Hepatocyte (in vitro differentiated cells): ENCODE data around the gene TMEM191C. TPM values are rescaled to one million over a fixed set of nuclear protein-coding genes. Genes with fewer than 3 reads are reported as not detected.
"Not testable (repeated sequence)": the region's sequence is repeated elsewhere in the genome, so short reads cannot be mapped to it uniquely, and the experiment has no call there.

ENCODE experiments used
- DNase-seq: peaks from one replicate; pipeline ENCODE4 v3.0.0-alpha.2; 2016; ENCODE audit warnings: low spot score
- H2AFZ ChIP-seq: fragments of 200-600 bp; sonication (generic); 2 replicates; pipeline ENCODE4 v1.6.0; 2016; ENCODE audit warnings: antibody characterized with exemption, mild to moderate bottlenecking
- H3K27ac ChIP-seq: fragments of 200-600 bp; sonication (generic); 2 replicates; pipeline ENCODE4 v1.5.1; 2016; ENCODE audit warnings: mild to moderate bottlenecking
- H3K27me3 ChIP-seq: fragments of 200-600 bp; sonication (generic); 2 replicates; pipeline ENCODE4 v1.6.1; 2016
- H3K36me3 ChIP-seq: fragments of 200-600 bp; sonication (generic); replicated peaks from 2 replicates; pipeline ENCODE4 v1.5.1; 2016; ENCODE audit warnings: low read depth; ENCODE audit not compliant: insufficient read depth
- H3K4me1 ChIP-seq: fragments of 200-600 bp; sonication (generic); 2 replicates; pipeline ENCODE4 v1.5.1; 2016; ENCODE audit warnings: mild to moderate bottlenecking, moderate library complexity; ENCODE audit not compliant: insufficient read depth
- H3K4me2 ChIP-seq: fragments of 200-600 bp; sonication (generic); 2 replicates; pipeline ENCODE4 v1.6.0; 2016
- H3K4me3 ChIP-seq: fragments of 200-600 bp; sonication (generic); 2 replicates; pipeline ENCODE4 v1.5.1; 2016; ENCODE audit warnings: mild to moderate bottlenecking
- H3K79me2 ChIP-seq: fragments of 200-600 bp; sonication (generic); 2 replicates; pipeline ENCODE4 v1.6.0; 2017; ENCODE audit warnings: mild to moderate bottlenecking
- H3K9me2 ChIP-seq: fragments of 200-600 bp; sonication (generic); replicated peaks from 2 replicates; pipeline ENCODE4 v1.6.0; 2017; ENCODE audit warnings: mild to moderate bottlenecking; ENCODE audit not compliant: insufficient read depth
- H3K9me3 ChIP-seq: fragments of 200-600 bp; sonication (generic); 2 replicates; pipeline ENCODE4 v1.5.1; 2016; ENCODE audit warnings: low read depth, mild to moderate bottlenecking
- H4K20me1 ChIP-seq: fragments of 200-600 bp; sonication (generic); 2 replicates; pipeline ENCODE4 v1.6.0; 2016; ENCODE audit warnings: mild to moderate bottlenecking; ENCODE audit not compliant: insufficient read depth, poor library complexity, severe bottlenecking
- EZH2 ChIP-seq: fragments of 200-600 bp; sonication (generic); IDR thresholded peaks from 2 replicates; pipeline ENCODE4 v1.6.1; 2016; ENCODE audit warnings: antibody characterized with exemption, mild to moderate bottlenecking, borderline replicate concordance
- EZH2phosphoT487 ChIP-seq: fragments of 200-600 bp; sonication (generic); IDR thresholded peaks from one replicate; pipeline ENCODE4 v1.6.1; 2018; ENCODE audit warnings: antibody characterized with exemption, mild to moderate bottlenecking, low read depth, moderate library complexity; ENCODE audit not compliant: unreplicated experiment, severe bottlenecking
- WGBS: methylation state at CpG from one replicate; pipeline ENCODE4 v1.1.6; 2016; ENCODE audit warnings: low lambda C conversion rate; ENCODE audit errors: missing lambda C conversion rate; 5-methylcytosine and 5-hydroxymethylcytosine counted together
- polyA plus RNA-seq: library from polyadenylated mRNA; unstranded; fragments of >200 nt; fragmentation: Nextera tagmentation; extraction: Ambion mirVana; gene quantifications from 2 replicates; pipeline ENCODE4 v1.2.1, GENCODE V29; 2016
- total RNA-seq: library from RNA; depleted of rRNA; stranded (reverse); fragments of >200 nt; gene quantifications from 2 replicates; pipeline ENCODE4 v1.2.3, GENCODE V29; 2014
- TF ChIP-seq, protein P1 (sequence below): fragments of 200-600 bp; sonication (generic); IDR thresholded peaks from 2 replicates; pipeline ENCODE4 v1.5.1; 2016; ENCODE audit warnings: antibody characterized with exemption, mild to moderate bottlenecking; ENCODE audit not compliant: poor library complexity

TMEM191C gene
- total and polyA plus RNA-seq, 2 experiments from 2014 or later = 3.9 to 13.4 TPM

DNA sequence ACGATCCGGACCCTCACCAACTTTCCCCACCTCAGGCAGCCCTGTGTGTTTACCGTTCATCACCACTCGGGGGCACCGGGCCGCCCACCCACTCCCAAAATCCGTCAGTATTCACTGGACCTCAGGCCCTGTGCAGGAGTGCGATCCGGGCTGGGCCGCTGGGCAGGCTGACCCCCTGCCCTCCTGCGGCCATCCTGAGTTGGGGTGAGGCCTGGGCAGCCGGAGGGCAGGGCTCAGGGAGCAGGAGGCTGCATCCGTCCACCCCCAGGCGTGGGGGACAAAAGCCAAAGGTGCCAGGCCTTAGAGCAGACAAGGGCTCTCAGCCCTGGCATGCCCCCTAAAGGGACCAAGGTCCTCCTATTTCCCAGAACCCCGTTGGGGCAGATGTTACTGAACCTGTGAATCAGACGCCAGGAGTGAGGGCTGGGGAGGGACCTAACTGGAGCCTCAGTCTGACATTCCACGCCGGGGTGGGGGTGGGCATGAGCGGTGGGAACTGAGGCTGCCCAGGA lies 16.8 kb upstream of the TMEM191C start:
- no peaks in the 10 kb centered on the region for H3K9me3 ChIP-seq
- H3K79me2 ChIP-seq = peaks cover 41% of the 10 kb centered on the region
- DNase-seq = no peak
- TF ChIP-seq, protein P1, sequence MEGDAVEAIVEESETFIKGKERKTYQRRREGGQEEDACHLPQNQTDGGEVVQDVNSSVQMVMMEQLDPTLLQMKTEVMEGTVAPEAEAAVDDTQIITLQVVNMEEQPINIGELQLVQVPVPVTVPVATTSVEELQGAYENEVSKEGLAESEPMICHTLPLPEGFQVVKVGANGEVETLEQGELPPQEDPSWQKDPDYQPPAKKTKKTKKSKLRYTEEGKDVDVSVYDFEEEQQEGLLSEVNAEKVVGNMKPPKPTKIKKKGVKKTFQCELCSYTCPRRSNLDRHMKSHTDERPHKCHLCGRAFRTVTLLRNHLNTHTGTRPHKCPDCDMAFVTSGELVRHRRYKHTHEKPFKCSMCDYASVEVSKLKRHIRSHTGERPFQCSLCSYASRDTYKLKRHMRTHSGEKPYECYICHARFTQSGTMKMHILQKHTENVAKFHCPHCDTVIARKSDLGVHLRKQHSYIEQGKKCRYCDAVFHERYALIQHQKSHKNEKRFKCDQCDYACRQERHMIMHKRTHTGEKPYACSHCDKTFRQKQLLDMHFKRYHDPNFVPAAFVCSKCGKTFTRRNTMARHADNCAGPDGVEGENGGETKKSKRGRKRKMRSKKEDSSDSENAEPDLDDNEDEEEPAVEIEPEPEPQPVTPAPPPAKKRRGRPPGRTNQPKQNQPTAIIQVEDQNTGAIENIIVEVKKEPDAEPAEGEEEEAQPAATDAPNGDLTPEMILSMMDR = no peak
- TF ChIP-seq EZH2phosphoT487 = no peak
- TF ChIP-seq EZH2 = no peak
- 83% methylated on average over 16 of the region's 19 CpGs for WGBS
- H3K9me2 ChIP-seq = no peaks in the 10 kb centered on the region
- H3K36me3 ChIP-seq = no peaks in the 10 kb centered on the region
- no peak overlapping the region for H2AFZ ChIP-seq
- no peaks in the 10 kb centered on the region for H3K4me1 ChIP-seq
- H4K20me1 ChIP-seq = peaks cover 31% of the 10 kb centered on the region
- H3K27ac ChIP-seq = no peak overlapping the region
- no peak overlapping the region for H3K4me2 ChIP-seq
- no peaks in the 10 kb centered on the region for H3K27me3 ChIP-seq
- H3K4me3 ChIP-seq = no peak overlapping the region

DNA sequence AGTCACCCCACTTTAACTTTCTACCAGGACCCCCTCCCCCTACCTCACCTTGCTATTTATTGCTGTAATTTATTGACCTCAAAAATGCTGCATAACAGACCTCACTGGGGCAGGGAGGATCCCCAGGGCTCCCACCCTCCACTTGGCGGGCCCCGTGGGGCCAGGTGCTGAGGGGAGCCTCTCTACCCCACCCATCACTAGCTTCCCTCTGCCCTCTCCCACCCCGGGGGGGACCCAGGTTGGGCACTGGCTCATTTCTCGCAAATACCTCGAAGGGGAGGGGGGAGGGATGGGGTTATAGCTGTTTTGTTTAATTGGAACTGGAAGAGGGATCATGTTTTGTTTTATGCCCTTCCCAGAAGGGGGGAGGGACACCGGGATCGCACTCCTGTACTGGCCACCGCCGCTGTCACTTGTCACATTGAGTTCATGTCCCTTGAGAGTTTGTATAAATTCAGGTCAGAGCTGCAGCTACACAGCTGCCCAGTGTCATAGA lies 16.3 kb upstream of the TMEM191C start:
- Histone ChIP-seq H3K79me2 (peaks cover 36% of the 10 kb centered on the region), H4K20me1 (peaks cover 31% of the 10 kb centered on the region), H2AFZ (no peak overlapping the region), H3K4me1 (no peaks in the 10 kb centered on the region), H3K27ac (no peak overlapping the region), H3K9me3 (no peaks in the 10 kb centered on the region), H3K9me2 (no peaks in the 10 kb centered on the region), H3K4me2 (no peak overlapping the region), H3K27me3 (no peaks in the 10 kb centered on the region), H3K4me3 (no peak overlapping the region), H3K36me3 (no peaks in the 10 kb centered on the region)
- TF ChIP-seq, protein P1 = no peak
- TF ChIP-seq EZH2 (no peak), EZH2phosphoT487 (no peak)
- WGBS = 81% methylated on average over 7 of the region's 9 CpGs
- no peak for DNase-seq

GRCh38 chr22:21451545-21452520 lies 15.4 kb upstream of the TMEM191C start:
- TF ChIP-seq, protein P1 = no peak
- TF ChIP-seq EZH2 (no peak), EZH2phosphoT487 (no peak)
- no peak overlapping the region for H3K4me3 ChIP-seq
- H3K36me3 ChIP-seq = no peaks in the 10 kb centered on the region
- no peak overlapping the region for H3K27ac ChIP-seq
- H2AFZ ChIP-seq = no peak overlapping the region
- no peak overlapping the region for H3K4me2 ChIP-seq
- no peaks in the 10 kb centered on the region for H3K27me3 ChIP-seq
- H3K79me2 ChIP-seq = peaks cover 35% of the 10 kb centered on the region
- H3K9me2 ChIP-seq = no peaks in the 10 kb centered on the region
- H3K4me1 ChIP-seq = peaks cover 2% of the 10 kb centered on the region
- no peak for DNase-seq
- peaks cover 29% of the 10 kb centered on the region for H4K20me1 ChIP-seq
- WGBS = 94% methylated on average over 7 of the region's 7 CpGs
- no peaks in the 10 kb centered on the region for H3K9me3 ChIP-seq

DNA sequence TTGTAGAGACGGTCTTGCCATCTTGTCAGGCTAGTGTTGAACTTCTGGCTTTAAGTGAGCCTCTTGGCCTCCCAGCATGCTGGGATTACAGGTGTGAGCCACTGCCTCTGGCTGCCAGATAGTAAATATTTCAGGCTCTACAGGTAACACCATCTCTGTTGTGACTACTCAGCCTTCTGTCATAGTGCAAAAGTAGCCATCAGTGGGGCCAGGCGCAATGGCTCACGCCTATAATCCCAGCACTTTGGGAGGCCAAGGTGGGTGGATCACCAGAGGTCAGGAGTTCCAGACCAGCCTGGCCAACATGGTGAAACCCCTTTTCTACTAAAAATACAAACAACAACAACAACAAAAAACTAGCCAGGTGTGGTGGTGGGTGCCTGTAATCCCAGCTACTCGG lies 14.5 kb upstream of the TMEM191C start:
- H3K4me3 ChIP-seq, H2AFZ ChIP-seq, H3K27ac ChIP-seq, H3K9me3 ChIP-seq, H3K36me3 ChIP-seq, DNase-seq, H3K9me2 ChIP-seq, H3K4me2 ChIP-seq, H3K27me3 ChIP-seq, H3K4me1 ChIP-seq: not testable (repeated sequence)
- H3K79me2 ChIP-seq = peaks cover 28% of the 10 kb centered on the region
- H4K20me1 ChIP-seq = peaks cover 23% of the 10 kb centered on the region
- 90% methylated on average over 4 of the region's 4 CpGs for WGBS

GRCh38 chr22:21454998-21455333 lies 12.2 kb upstream of the TMEM191C start:
- not testable (repeated sequence) for H3K27me3 ChIP-seq, H3K79me2 ChIP-seq, H4K20me1 ChIP-seq, H3K9me3 ChIP-seq, H3K4me2 ChIP-seq, H3K9me2 ChIP-seq, H2AFZ ChIP-seq, DNase-seq, H3K27ac ChIP-seq, H3K4me3 ChIP-seq, H3K4me1 ChIP-seq, H3K36me3 ChIP-seq
- 94% methylated on average over 9 of the region's 9 CpGs for WGBS
